ENCODE results near the gene GARIN5B.

Gene GARIN5B

DNA sequence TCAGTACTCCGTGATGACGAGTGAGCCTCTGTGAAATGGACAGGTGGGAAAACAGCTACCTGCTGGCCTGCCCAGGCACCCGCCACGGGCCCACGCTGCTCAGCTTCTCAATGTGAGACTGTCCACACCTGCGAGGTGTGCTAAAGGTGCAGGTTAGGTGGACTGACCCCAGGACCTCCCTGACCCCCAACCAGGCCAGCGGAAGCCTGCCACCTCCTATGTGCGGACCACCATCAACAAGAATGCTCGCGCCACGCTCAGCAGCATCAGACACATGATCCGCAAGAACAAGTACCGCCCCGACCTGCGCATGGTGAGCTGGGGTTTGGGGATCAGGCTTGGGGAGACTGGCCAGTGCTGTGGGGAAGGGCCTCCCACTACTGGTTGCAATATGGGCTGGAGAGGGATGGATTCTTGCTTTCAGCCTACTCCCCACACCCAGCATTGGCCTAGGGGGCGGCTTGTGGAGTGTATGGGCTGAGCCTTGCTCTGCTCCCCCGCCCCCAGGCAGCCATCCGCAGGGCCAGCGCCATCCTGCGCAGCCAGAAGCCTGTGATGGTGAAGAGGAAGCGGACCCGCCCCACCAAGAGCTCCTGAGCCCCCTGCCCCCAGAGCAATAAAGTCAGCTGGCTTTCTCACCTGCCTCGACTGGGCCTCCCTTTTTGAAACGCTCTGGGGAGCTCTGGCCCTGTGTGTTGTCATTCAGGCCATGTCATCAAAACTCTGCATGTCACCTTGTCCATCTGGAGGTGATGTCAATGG is 24.9 kb upstream of the GARIN5B start:
- in situ Hi-C loops (cut with MboI; ENCODE audit: low sequenced_read_pairs, unreplicated experiment): no loop called here

DNA sequence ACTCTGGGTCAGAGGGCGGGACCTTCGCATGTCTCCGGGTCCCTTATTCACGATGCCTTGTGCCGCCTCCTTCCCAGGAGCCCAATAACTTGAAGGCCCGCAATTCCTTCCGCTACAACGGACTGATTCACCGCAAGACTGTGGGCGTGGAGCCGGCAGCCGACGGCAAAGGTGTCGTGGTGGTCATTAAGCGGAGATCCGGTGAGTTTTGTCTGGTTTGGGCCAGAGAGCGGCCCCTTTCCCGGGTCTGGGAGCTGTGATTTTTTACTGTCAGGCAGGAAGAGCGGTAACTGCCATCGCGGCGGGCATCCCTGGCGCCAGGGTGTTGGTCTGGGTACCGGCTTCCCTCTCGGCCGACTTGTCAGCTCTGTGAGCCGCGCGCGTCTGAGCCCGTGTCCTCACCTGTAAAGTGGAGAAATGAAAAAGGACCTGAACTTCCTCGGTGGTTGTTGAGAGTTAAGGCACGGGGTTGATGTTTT is 23.5 kb upstream of the GARIN5B start:
- DNase-seq (ENCODE audit: low spot score): no peak
- in situ Hi-C loops (cut with MboI; ENCODE audit: low sequenced_read_pairs, unreplicated experiment): no loop called here
- TF ChIP-seq, protein P1, sequence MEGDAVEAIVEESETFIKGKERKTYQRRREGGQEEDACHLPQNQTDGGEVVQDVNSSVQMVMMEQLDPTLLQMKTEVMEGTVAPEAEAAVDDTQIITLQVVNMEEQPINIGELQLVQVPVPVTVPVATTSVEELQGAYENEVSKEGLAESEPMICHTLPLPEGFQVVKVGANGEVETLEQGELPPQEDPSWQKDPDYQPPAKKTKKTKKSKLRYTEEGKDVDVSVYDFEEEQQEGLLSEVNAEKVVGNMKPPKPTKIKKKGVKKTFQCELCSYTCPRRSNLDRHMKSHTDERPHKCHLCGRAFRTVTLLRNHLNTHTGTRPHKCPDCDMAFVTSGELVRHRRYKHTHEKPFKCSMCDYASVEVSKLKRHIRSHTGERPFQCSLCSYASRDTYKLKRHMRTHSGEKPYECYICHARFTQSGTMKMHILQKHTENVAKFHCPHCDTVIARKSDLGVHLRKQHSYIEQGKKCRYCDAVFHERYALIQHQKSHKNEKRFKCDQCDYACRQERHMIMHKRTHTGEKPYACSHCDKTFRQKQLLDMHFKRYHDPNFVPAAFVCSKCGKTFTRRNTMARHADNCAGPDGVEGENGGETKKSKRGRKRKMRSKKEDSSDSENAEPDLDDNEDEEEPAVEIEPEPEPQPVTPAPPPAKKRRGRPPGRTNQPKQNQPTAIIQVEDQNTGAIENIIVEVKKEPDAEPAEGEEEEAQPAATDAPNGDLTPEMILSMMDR (IDR thresholded peaks at IDR 0.05; ENCODE audit: borderline replicate concordance, control extremely low read depth, extremely low read depth, insufficient read depth, missing control alignments): no peak

More for the DNA sequence above, 24.9 kb upstream of the GARIN5B start:
- DNase-seq (ENCODE audit: low spot score): no peak
- TF ChIP-seq, protein P1 (IDR thresholded peaks at IDR 0.05; ENCODE audit: borderline replicate concordance, control extremely low read depth, extremely low read depth, insufficient read depth, missing control alignments): no peak

DNA sequence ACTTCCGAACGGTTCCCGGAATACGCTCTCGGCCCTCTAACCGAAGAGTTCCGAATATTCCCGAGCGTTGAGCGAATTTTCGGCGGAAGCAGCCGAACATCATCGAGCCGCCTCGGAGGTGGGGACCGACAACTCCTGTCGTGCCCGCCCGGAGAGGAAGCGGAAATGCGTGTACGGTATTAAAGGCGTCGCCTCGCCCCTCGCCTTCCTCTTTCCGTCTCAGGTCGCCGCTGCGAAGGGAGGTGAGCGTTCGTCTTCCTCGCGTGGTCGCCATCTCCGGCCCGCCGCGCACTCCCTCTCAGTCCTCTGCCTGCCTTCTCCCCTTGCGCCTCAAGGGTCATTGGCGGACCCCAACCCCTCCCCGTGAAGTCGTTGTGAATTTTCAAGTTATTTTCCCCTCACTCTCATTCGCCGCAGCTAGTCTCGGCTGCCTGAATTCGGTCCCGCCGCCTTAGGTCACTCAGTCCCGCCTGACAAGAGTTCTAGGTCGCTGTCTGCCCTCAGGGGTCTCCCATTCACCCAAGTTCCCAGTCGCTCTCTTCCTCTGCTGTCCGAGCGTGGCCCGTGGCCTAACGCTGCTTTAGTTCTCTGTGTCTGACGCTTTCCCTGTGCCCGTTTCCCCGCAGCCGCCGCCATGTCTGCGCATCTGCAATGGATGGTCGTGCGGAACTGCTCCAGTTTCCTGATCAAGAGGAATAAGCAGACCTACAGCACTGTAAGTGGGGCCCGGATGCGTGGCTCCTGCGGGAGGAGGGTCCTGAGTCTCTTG is 22.8 kb upstream of the GARIN5B start, which contains the start of gene RPL28:
TSS of gene RPL28 (plus strand) at position 209 of the 769 bp plus-strand sequence. CDS start at position 635, 426 bp downstream.
- TF ChIP-seq, protein P1 (IDR thresholded peaks at IDR 0.05; ENCODE audit: borderline replicate concordance, control extremely low read depth, extremely low read depth, insufficient read depth, missing control alignments): no peak
- DNase-seq (ENCODE audit: low spot score): peak; percentile 97
- in situ Hi-C loops (cut with MboI; ENCODE audit: low sequenced_read_pairs, unreplicated experiment): no loop called here

DNA sequence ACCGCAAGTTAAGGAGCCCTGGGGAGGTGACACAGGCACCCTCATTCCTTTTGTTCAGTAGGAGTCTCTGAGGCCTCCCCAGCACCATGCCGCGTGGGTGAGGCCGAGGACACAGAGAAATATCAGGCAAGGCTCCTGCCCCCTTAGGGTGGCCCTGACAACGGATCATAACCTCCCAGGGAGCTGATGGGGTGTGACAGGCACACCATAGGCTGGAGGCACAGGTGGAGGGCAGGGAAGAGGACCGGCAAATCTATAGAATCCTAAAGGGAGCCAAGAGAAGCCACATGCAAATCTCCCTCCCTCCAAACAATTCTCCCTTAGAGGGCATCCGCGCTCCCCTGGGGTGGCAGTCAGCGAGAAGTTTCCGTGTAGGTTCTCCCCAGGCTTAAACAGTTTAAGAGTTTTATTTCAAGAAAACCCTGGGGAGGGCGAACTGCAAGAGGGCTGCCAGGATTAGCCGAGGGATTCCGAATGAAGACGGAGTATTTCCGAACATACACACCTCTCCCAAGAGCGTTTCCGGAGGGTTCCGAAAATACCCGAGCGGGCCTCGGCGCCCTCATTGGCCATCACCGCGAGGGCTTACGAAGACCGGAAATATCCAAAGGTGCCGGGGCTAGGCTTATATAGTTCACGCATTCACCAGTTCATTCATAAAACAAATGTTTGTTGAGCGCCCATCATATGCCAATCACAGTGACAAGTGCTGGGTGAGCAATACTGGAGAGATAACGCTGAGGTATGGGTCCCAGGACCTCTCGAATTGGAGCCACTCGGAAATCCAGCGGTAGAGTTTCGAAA is 22.1 kb upstream of the GARIN5B start:
- DNase-seq (ENCODE audit: low spot score): peak; percentile 95
- TF ChIP-seq, protein P1 (IDR thresholded peaks at IDR 0.05; ENCODE audit: borderline replicate concordance, control extremely low read depth, extremely low read depth, insufficient read depth, missing control alignments): no peak
- in situ Hi-C loops (cut with MboI; ENCODE audit: low sequenced_read_pairs, unreplicated experiment): no loop called here

DNA sequence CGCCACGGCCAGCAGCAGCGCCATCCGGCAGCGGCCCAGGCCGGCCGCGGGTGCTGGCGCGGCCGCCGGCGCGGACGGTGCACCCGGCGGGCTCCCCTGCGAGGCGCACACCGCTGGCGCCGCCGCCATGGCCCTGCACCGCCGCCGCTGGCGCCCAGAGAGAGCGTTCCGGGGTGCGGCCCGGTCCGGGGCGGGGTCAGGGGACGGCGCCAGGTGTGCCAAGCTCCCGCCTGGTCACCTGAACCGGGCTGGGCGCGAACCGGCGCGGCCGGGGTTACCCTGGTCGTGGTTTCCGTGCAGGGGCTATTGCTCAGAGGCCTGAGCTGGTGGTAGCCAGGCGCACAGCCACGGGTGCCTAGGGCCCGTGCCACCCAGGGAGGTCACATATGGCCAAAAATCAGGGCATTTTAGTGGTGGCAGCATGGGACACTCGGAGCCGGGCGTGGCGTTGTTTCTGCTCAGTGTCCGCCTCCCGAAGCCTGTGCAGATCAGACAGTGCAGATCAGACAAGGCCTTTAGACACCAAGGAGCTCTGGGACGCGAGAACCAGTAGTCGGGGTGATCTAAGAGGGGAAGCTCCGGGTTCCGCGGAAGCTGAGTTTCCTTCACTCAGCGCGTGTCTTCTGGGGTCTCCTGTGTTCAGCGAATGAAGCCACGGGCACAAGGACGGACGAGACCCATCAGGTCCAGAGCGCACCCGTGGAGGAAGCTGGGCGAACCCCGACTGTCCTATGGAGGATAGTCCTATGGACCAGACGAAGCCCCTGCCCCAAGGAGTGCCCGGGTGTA is 21.3 kb upstream of the GARIN5B start, which contains the start of gene TMEM238:
TSS of gene TMEM238 (minus strand) at position 162 of the 789 bp plus-strand sequence. CDS start at position 129, 33 bp downstream.
- in situ Hi-C loops (cut with MboI; ENCODE audit: low sequenced_read_pairs, unreplicated experiment): no loop called here
- DNase-seq (ENCODE audit: low spot score): no peak
- TF ChIP-seq, protein P1 (IDR thresholded peaks at IDR 0.05; ENCODE audit: borderline replicate concordance, control extremely low read depth, extremely low read depth, insufficient read depth, missing control alignments): no peak

Measured in GM13976 (cell line).